IMR-90 (cell line): ENCODE measurements around the gene SLIT3. TPM values are rescaled to one million over a fixed set of nuclear protein-coding genes. Genes with fewer than 3 reads are reported as not detected.

Experiments used
- ATAC-seq: fragments of 200-7000 bp; cut with Tn5 transposase; 2 replicates; pipeline ENCODE4 v1.9.1; 2020; ENCODE audit warnings: low read depth, mild to moderate bottlenecking, moderate library complexity
- BruUV-seq: library from RNA; stranded (reverse); fragments of 400-500 nt; replicated peaks from 2 replicates; lab custom pipeline; 2021; lab: Mats Ljungman, UMichigan
- CTCF ChIA-PET: fragments of 300-600 bp; formaldehyde crosslinking; extraction: SDS; loops from one replicate; lab custom pipeline; 2021; ENCODE audit warnings: antibody characterized with exemption; lab: Yijun Ruan, JAX
- POLR2A ChIA-PET: fragments of 300-600 bp; sonication (Branson Sonifier 250); formaldehyde crosslinking; loops from one replicate; lab custom pipeline; 2022; ENCODE audit warnings: antibody characterized with exemption; ENCODE audit not compliant: unreplicated experiment; lab: Charles Lee
- DNase-seq: peaks from one replicate; pipeline ENCODE4 v3.0.0; 2013
- H2AFZ ChIP-seq: replicated peaks from 2 replicates; pipeline ENCODE3; 2013; ENCODE audit warnings: low read length, mild to moderate bottlenecking; ENCODE audit not compliant: poor library complexity
- H2AK5ac ChIP-seq: 2 replicates; pipeline ENCODE4 v1.6.1; 2013; ENCODE audit warnings: low read depth, low read length, inconsistent platforms
- H2AK9ac ChIP-seq: replicated peaks from 2 replicates; pipeline ENCODE3; 2013; ENCODE audit warnings: mild to moderate bottlenecking, low read depth, low read length, moderate library complexity; ENCODE audit not compliant: poor library complexity
- H2BK120ac ChIP-seq: 2 replicates; pipeline ENCODE4 v1.6.1; 2013; ENCODE audit warnings: low read depth, low read length, inconsistent platforms
- H2BK15ac ChIP-seq: 3 replicates; pipeline ENCODE4 v1.6.1; 2013; ENCODE audit warnings: low read depth, low read length, inconsistent platforms
- H2BK20ac ChIP-seq: 2 replicates; pipeline ENCODE4 v1.6.1; 2013; ENCODE audit warnings: low read depth, mild to moderate bottlenecking, inconsistent platforms, low read length, moderate library complexity
- H2BK5ac ChIP-seq: 2 replicates; pipeline ENCODE4 v1.6.1; 2013; ENCODE audit warnings: mild to moderate bottlenecking, low read depth, low read length, inconsistent platforms; ENCODE audit not compliant: poor library complexity, severe bottlenecking
- H3K14ac ChIP-seq: replicated peaks from 2 replicates; pipeline ENCODE4 v1.6.1; 2013; ENCODE audit warnings: low read depth, low read length, inconsistent platforms
- H3K18ac ChIP-seq: 2 replicates; pipeline ENCODE4 v1.6.1; 2013; ENCODE audit warnings: low read depth, low read length, control low read depth
- H3K23ac ChIP-seq: 2 replicates; pipeline ENCODE4 v1.6.1; 2013; ENCODE audit warnings: low read depth, low read length, inconsistent platforms
- H3K27ac ChIP-seq: 2 replicates; pipeline ENCODE4 v1.5.1; 2013; ENCODE audit warnings: mild to moderate bottlenecking, control low read depth, low read length; ENCODE audit not compliant: insufficient read depth
- H3K27me3 ChIP-seq: 2 replicates; pipeline ENCODE4 v1.6.1; 2013; ENCODE audit warnings: low read length; ENCODE audit not compliant: control insufficient read depth, insufficient read depth
- H3K36me3 ChIP-seq: 2 replicates; pipeline ENCODE4 v1.6.1; 2013; ENCODE audit warnings: low read length, mixed read lengths; ENCODE audit not compliant: control insufficient read depth, insufficient read depth
- H3K4ac ChIP-seq: 2 replicates; pipeline ENCODE4 v1.6.1; 2013; ENCODE audit warnings: low read depth, low read length, inconsistent platforms
- H3K4me1 ChIP-seq: 2 replicates; pipeline ENCODE4 v1.6.1; 2013; ENCODE audit warnings: low read length, mixed read lengths; ENCODE audit not compliant: control insufficient read depth, insufficient read depth
- H3K4me2 ChIP-seq: 2 replicates; pipeline ENCODE4 v1.6.1; 2013; ENCODE audit warnings: low read depth, mild to moderate bottlenecking, control low read depth, low read length, moderate library complexity
- H3K4me3 ChIP-seq: 2 replicates; pipeline ENCODE4 v1.5.1; 2013; ENCODE audit warnings: low read depth, mild to moderate bottlenecking, control low read depth, low read length, moderate library complexity; ENCODE audit not compliant: insufficient read depth
- H3K56ac ChIP-seq: 2 replicates; pipeline ENCODE4 v1.6.1; 2013; ENCODE audit warnings: low read length, inconsistent platforms; ENCODE audit not compliant: insufficient read depth; ENCODE audit errors: extremely low read depth
- H3K79me1 ChIP-seq, 2 experiments: 2 replicates each; pipeline ENCODE4 v1.6.1; 2013; ENCODE audit warnings: low read length in 2 of 2, inconsistent platforms in 1 of 2, low read depth in 1 of 2
- H3K9ac ChIP-seq: 2 replicates; pipeline ENCODE4 v1.6.1; 2013; ENCODE audit warnings: low read depth, low read length, control low read depth
- H3K9me1 ChIP-seq: 2 replicates; pipeline ENCODE4 v1.6.1; 2013; ENCODE audit warnings: low read length, inconsistent platforms; ENCODE audit not compliant: insufficient read depth
- H3K9me3 ChIP-seq: 2 replicates; pipeline ENCODE4 v1.6.1; 2013; ENCODE audit warnings: low read length; ENCODE audit not compliant: control insufficient read depth, insufficient read depth
- H4K20me1 ChIP-seq: 2 replicates; pipeline ENCODE4 v1.6.1; 2013; ENCODE audit warnings: low read length, inconsistent platforms; ENCODE audit not compliant: insufficient read depth
- H4K5ac ChIP-seq: 2 replicates; pipeline ENCODE4 v1.6.1; 2013; ENCODE audit warnings: mild to moderate bottlenecking, low read depth, low read length, control low read depth
- H4K8ac ChIP-seq, 2 experiments: 2 replicates each; pipeline ENCODE4 v1.6.1; 2013; ENCODE audit warnings: low read depth in 2 of 2, low read length in 2 of 2, control low read depth in 1 of 2, inconsistent platforms in 1 of 2
- H4K91ac ChIP-seq: 2 replicates; pipeline ENCODE4 v1.6.1; 2013; ENCODE audit warnings: low read depth, low read length, inconsistent platforms; ENCODE audit not compliant: insufficient read depth
- BHLHE40 ChIP-seq: fragments of 150-350 bp; IDR thresholded peaks from 2 replicates; pipeline ENCODE4 v1.6.1; 2016; ENCODE audit warnings: mild to moderate bottlenecking, low read depth, low read length
- CEBPB ChIP-seq: IDR thresholded peaks from 2 replicates; pipeline ENCODE4 v1.6.1; 2012; ENCODE audit warnings: low read depth, low read length, improper control_type of control experiment
- CHD1 ChIP-seq: IDR thresholded peaks from 2 replicates; pipeline ENCODE4 v1.6.1; 2012; ENCODE audit warnings: low read depth, low read length, improper control_type of control experiment
- ELK1 ChIP-seq: fragments of 150-350 bp; IDR thresholded peaks from 2 replicates; pipeline ENCODE4 v1.6.1; 2016; ENCODE audit warnings: low read depth, mild to moderate bottlenecking, low read length, moderate library complexity, borderline replicate concordance
- FOS ChIP-seq: fragments of 150-350 bp; IDR thresholded peaks from 2 replicates; pipeline ENCODE4 v1.6.1; 2016; ENCODE audit warnings: low read depth, low read length
- MAFK ChIP-seq: IDR thresholded peaks from 2 replicates; pipeline ENCODE4 v1.6.1; 2012; ENCODE audit warnings: low read depth, low read length, improper control_type of control experiment
- MAZ ChIP-seq: IDR thresholded peaks from 2 replicates; pipeline ENCODE4 v1.6.1; 2012; ENCODE audit warnings: low read depth, mild to moderate bottlenecking, low read length, improper control_type of control experiment, moderate library complexity, borderline replicate concordance
- MXI1 ChIP-seq: IDR thresholded peaks from 2 replicates; pipeline ENCODE4 v1.6.1; 2012; ENCODE audit warnings: low read depth, mild to moderate bottlenecking, low read length, moderate library complexity, borderline replicate concordance
- NFE2L2 ChIP-seq: fragments of 150-350 bp; IDR thresholded peaks from 2 replicates; pipeline ENCODE4 v1.6.1; 2016; ENCODE audit warnings: low read depth, mild to moderate bottlenecking, low read length
- POLR2A ChIP-seq: IDR thresholded peaks from 2 replicates; pipeline ENCODE4 v1.6.1; 2012; ENCODE audit warnings: mild to moderate bottlenecking, low read depth, low read length
- RAD21 ChIP-seq: IDR thresholded peaks from 2 replicates; pipeline ENCODE4 v1.6.1; 2012; ENCODE audit warnings: low read length, improper control_type of control experiment
- RCOR1 ChIP-seq: IDR thresholded peaks from 2 replicates; pipeline ENCODE4 v1.6.1; 2012; ENCODE audit warnings: mild to moderate bottlenecking, low read length, improper control_type of control experiment; ENCODE audit not compliant: insufficient replicate concordance
- RFX5 ChIP-seq: IDR thresholded peaks from 2 replicates; pipeline ENCODE4 v1.8.0; 2012; ENCODE audit warnings: low read depth, mild to moderate bottlenecking, low read length, moderate library complexity
- SMC3 ChIP-seq: fragments of 150-350 bp; IDR thresholded peaks from 2 replicates; pipeline ENCODE4 v1.6.1; 2016; ENCODE audit warnings: low read depth, mild to moderate bottlenecking, antibody characterized with exemption, low read length, moderate library complexity
- USF2 ChIP-seq: fragments of 150-350 bp; IDR thresholded peaks from 2 replicates; pipeline ENCODE4 v1.6.1; 2017; ENCODE audit warnings: mild to moderate bottlenecking, antibody characterized with exemption, low read length, low read depth
- WGBS, 2 experiments: methylation state at CpG; one replicate each; pipeline versions ENCODE4 v1.1.5 to v1.1.7; 2013; ENCODE audit warnings: missing lambda C conversion rate in 2 of 2; ENCODE audit not compliant: insufficient read length in 1 of 2; ENCODE audit errors: extremely low coverage in 2 of 2; 5-methylcytosine and 5-hydroxymethylcytosine counted together
- dilution Hi-C: fragments of 300-500 bp; cut with HindIII; formaldehyde crosslinking; loops from one replicate; pipeline ENCODE4 v1.14.3; 2018; ENCODE audit warnings: low sequenced_read_pairs; ENCODE audit not compliant: unreplicated experiment
- in situ Hi-C: fragments of 300-500 bp; cut with MboI; formaldehyde crosslinking; loops from 3 replicates; pipeline ENCODE4 v1.14.3; 2019; ENCODE audit warnings: low sequenced_read_pairs, inconsistent platforms, mixed read lengths
- intact Hi-C: fragments of 100-400 bp; cut with micrococcal nuclease; formaldehyde crosslinking; loops from 2 replicates; pipeline ENCODE4 v1.10.0; 2022
- polyA plus RNA-seq, 3 experiments: library from polyadenylated mRNA; depleted of rRNA; stranded (reverse); fragments of >200 nt; gene quantifications; 2 replicates each; pipeline ENCODE4 v1.2.3, GENCODE V29; 2012; ENCODE audit warnings: low replicate concordance in 1 of 3
- total RNA-seq: library from RNA; depleted of rRNA; stranded (reverse); fragments of >200 nt; gene quantifications from 2 replicates; pipeline ENCODE4 v1.2.3, GENCODE V29; 2012
- TF ChIP-seq, protein P1 (sequence below): conservative IDR thresholded peaks from 2 replicates; pipeline ENCODE4 v1.5.1; 2012; ENCODE audit warnings: mild to moderate bottlenecking, low read depth, low read length, improper control_type of control experiment

SLIT3 gene
- total and polyA plus RNA-seq, 2 of the 4 experiments (the other 2 are of a cell fraction) = 0.18 to 0.50 TPM

DNA sequence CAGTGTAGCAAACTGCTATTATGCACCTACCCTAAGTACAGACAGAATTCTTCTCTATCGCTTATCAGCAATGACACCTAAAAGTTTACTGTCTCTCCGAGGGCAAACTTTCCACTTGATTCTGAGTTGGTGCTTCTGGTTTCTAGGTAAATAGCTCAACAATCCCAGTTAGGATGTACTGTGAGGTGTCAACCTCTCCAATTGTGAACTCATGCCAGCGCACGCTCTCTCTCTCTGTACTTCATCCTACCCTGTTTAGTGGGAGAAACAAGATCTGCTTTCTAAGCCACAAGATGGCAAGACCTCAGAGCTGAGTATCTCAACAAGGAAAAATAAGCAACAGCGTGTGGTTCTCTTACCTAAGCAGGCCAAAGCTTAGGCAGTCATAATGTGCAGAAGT is 335.3 kb downstream of the SLIT3 start:
- Histone ChIP-seq H3K56ac (no peak overlapping the region), H2AFZ (no peak overlapping the region), H3K9me1 (no peaks in the 10 kb centered on the region), H3K4me1 (no peaks in the 10 kb centered on the region; the same call in 1 of the 2 replicates), H3K14ac (no peak overlapping the region), H3K9me3 (no peaks in the 10 kb centered on the region), H3K79me1 (no peaks in the 10 kb centered on the region), H3K4ac (no peak overlapping the region), H2AK9ac (no peak overlapping the region), H2BK20ac (no peak overlapping the region), H3K4me3 (no peak overlapping the region), H3K18ac (no peak overlapping the region), H2AK5ac (no peak overlapping the region), H2BK5ac (no peak overlapping the region), H4K5ac (no peak overlapping the region), H4K91ac (no peak overlapping the region), H3K9ac (no peak overlapping the region), H3K27me3 (no peaks in the 10 kb centered on the region), H3K36me3 (no peaks in the 10 kb centered on the region), H3K4me2 (no peak overlapping the region), H2BK120ac (no peak overlapping the region), H2BK15ac (no peak overlapping the region), H3K27ac (no peak overlapping the region), H3K23ac (no peak overlapping the region), H4K20me1 (no peaks in the 10 kb centered on the region), H4K8ac (no peak overlapping the region)
- ATAC-seq (no peak), DNase-seq (no peak)
- ChIA-PET POLR2A (no interaction called here), CTCF (interaction anchor here (0.6 kb wide), 1 partner anchor 316 kb away, joined by 6 read pairs; no protein-coding TSS in a partner anchor)
- intact Hi-C loops (no loop called here), in situ Hi-C loops (no loop called here), dilution Hi-C loops (no loop called here)
- no TSS peak for BruUV-seq
- TF ChIP-seq, protein P1, sequence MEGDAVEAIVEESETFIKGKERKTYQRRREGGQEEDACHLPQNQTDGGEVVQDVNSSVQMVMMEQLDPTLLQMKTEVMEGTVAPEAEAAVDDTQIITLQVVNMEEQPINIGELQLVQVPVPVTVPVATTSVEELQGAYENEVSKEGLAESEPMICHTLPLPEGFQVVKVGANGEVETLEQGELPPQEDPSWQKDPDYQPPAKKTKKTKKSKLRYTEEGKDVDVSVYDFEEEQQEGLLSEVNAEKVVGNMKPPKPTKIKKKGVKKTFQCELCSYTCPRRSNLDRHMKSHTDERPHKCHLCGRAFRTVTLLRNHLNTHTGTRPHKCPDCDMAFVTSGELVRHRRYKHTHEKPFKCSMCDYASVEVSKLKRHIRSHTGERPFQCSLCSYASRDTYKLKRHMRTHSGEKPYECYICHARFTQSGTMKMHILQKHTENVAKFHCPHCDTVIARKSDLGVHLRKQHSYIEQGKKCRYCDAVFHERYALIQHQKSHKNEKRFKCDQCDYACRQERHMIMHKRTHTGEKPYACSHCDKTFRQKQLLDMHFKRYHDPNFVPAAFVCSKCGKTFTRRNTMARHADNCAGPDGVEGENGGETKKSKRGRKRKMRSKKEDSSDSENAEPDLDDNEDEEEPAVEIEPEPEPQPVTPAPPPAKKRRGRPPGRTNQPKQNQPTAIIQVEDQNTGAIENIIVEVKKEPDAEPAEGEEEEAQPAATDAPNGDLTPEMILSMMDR = no peak
- TF ChIP-seq RCOR1 (no peak), POLR2A (no peak), SMC3 (no peak), MAZ (no peak), CEBPB (no peak), USF2 (no peak), ELK1 (no peak), CHD1 (no peak), MXI1 (no peak), NFE2L2 (no peak), RAD21 (no peak), FOS (no peak), BHLHE40 (no peak), MAFK (no peak), RFX5 (no peak)
- WGBS, 2 experiments = no CpG with 5 or more reads among the region's 5 CpGs
